Uterus (tissue), 4 donors: ENCODE data around the gene CLEC4F. TPM values are rescaled to one million over a fixed set of nuclear protein-coding genes. Genes with fewer than 3 reads are reported as not detected.

ENCODE experiments used
- DNase-seq, 2 donors: peaks; one replicate each; pipeline ENCODE4 v3.0.0-alpha.2; 2019 to 2020
- H3K27ac ChIP-seq, 2 donors: fragments of 200-600 bp; sonication (generic); 1 replicate in 1 of 2; 2 replicates in 1 of 2; pipeline ENCODE4 v1.5.1; 2016 to 2018
- H3K27me3 ChIP-seq, 2 donors: fragments of 200-600 bp; sonication (generic); one replicate each; pipeline ENCODE4 v1.5.1; 2018 to 2019; ENCODE audit warnings: control low read depth in 1 of 2
- H3K36me3 ChIP-seq, 2 donors: fragments of 200-600 bp; sonication (generic); one replicate each; pipeline ENCODE4 v1.5.1; 2019; ENCODE audit warnings: control low read depth in 1 of 2
- H3K4me1 ChIP-seq, 2 donors: fragments of 200-600 bp; sonication (generic); one replicate each; pipeline ENCODE4 v1.5.1; 2018 to 2019; ENCODE audit warnings: control low read depth in 1 of 2
- H3K4me3 ChIP-seq, 2 donors: fragments of 200-600 bp; sonication (generic); 1 replicate in 1 of 2; 2 replicates in 1 of 2; pipeline ENCODE4 v1.5.1; 2018 to 2019; ENCODE audit warnings: mild to moderate bottlenecking in 1 of 2
- H3K9me3 ChIP-seq, 2 donors: fragments of 200-600 bp; sonication (generic); one replicate each; pipeline ENCODE4 v1.5.1; 2019; ENCODE audit warnings: control low read depth in 1 of 2
- CTCF ChIP-seq, 4 experiments: fragments of 200-600 bp in 2 of 4; fragments of 450-650 bp in 2 of 4; sonication (generic) in 2 of 4; IDR thresholded peaks; one replicate each; pipeline ENCODE4 v1.5.1; 2016 to 2019; ENCODE audit warnings: antibody characterized with exemption in 4 of 4, mild to moderate bottlenecking in 2 of 4, moderate library complexity in 1 of 4
- POLR2A ChIP-seq, 2 donors: fragments of 450-650 bp; IDR thresholded peaks; one replicate each; pipeline ENCODE4 v1.6.1; 2016; ENCODE audit warnings: antibody characterized with exemption in 2 of 2, mild to moderate bottlenecking in 1 of 2, moderate library complexity in 1 of 2
- intact Hi-C: fragments of 100-400 bp; cut with DNase I; formaldehyde crosslinking; loops from one replicate; pipeline ENCODE4 v1.15.1; 2023; ENCODE audit warnings: low total_unique reads
- total RNA-seq, 4 donors: library from RNA; depleted of rRNA in 3 of 4; stranded (reverse); fragments of >200 nt in 3 of 4; gene quantifications; one replicate each; pipeline versions ENCODE4 v1.1.0 to v1.2.4, GENCODE V29; 2014 to 2023
- donor health status: DM: yes; HTN: yes; CAD: no.

Gene CLEC4F
- total RNA-seq, 4 donors from 2014 or later = 2.4 to 5.0 (median 2.6) TPM; not detected in 1

- no peaks in the 10 kb centered on the region for H3K27me3 ChIP-seq
- no peaks in the 10 kb centered on the region for H3K9me3 ChIP-seq
- no peak overlapping the region for H3K27ac ChIP-seq
- no peak overlapping the region for H3K4me3 ChIP-seq
- H3K4me1 ChIP-seq = no peaks in the 10 kb centered on the region
- no peaks in the 10 kb centered on the region for H3K36me3 ChIP-seq
- no peak for TF ChIP-seq CTCF (IDR thresholded peaks at IDR 0.05)
- TF ChIP-seq POLR2A (IDR thresholded peaks at IDR 0.05) = no peak
- DNase-seq = no peak
- intact Hi-C loops = no loop called here
Observed at GRCh38 chr2:70832386-70832785, 12.0 kb upstream of the CLEC4F start.

GRCh38 chr2:70831861-70832260 lies 11.5 kb upstream of the CLEC4F start:
- intact Hi-C loops = no loop called here
- no peak overlapping the region for H3K4me3 ChIP-seq
- H3K27ac ChIP-seq = no peak overlapping the region
- H3K27me3 ChIP-seq = no peaks in the 10 kb centered on the region
- no peak for DNase-seq
- no peaks in the 10 kb centered on the region for H3K9me3 ChIP-seq
- no peaks in the 10 kb centered on the region for H3K4me1 ChIP-seq
- TF ChIP-seq CTCF (IDR thresholded peaks at IDR 0.05) (no peak), POLR2A (IDR thresholded peaks at IDR 0.05) (no peak)
- no peaks in the 10 kb centered on the region for H3K36me3 ChIP-seq

- Histone ChIP-seq H3K4me1 (no peaks in the 10 kb centered on the region), H3K27me3 (no peaks in the 10 kb centered on the region), H3K36me3 (no peaks in the 10 kb centered on the region), H3K4me3 (no peak overlapping the region), H3K27ac (no peak overlapping the region), H3K9me3 (no peaks in the 10 kb centered on the region)
- DNase-seq = no peak
- intact Hi-C loops = no loop called here
- TF ChIP-seq POLR2A (IDR thresholded peaks at IDR 0.05) = no peak
- no peak for TF ChIP-seq CTCF (IDR thresholded peaks at IDR 0.05)
Observed at GRCh38 chr2:70830366-70830765, 10.0 kb upstream of the CLEC4F start.

- no peaks in the 10 kb centered on the region for H3K4me1 ChIP-seq
- DNase-seq = no peak
- no peak for TF ChIP-seq CTCF (IDR thresholded peaks at IDR 0.05)
- TF ChIP-seq POLR2A (IDR thresholded peaks at IDR 0.05) = no peak
- no peaks in the 10 kb centered on the region for H3K27me3 ChIP-seq
- no peaks in the 10 kb centered on the region for H3K9me3 ChIP-seq
- no peak overlapping the region for H3K4me3 ChIP-seq
- H3K36me3 ChIP-seq = no peaks in the 10 kb centered on the region
- H3K27ac ChIP-seq = no peak overlapping the region
- intact Hi-C loops = no loop called here
Observed at GRCh38 chr2:70829916-70830315, 9.5 kb upstream of the CLEC4F start.

- no peak overlapping the region for H3K27ac ChIP-seq
Observed at GRCh38 chr2:70828914-70829824, 8.8 kb upstream of the CLEC4F start.

More at GRCh38 chr2:70828914-70829824, 8.8 kb upstream of the CLEC4F start:
- TF ChIP-seq POLR2A (IDR thresholded peaks at IDR 0.05) (no peak), CTCF (IDR thresholded peaks at IDR 0.05) (no peak)
- no peaks in the 10 kb centered on the region for H3K36me3 ChIP-seq
- no peaks in the 10 kb centered on the region for H3K4me1 ChIP-seq
- no peak for DNase-seq
- H3K27me3 ChIP-seq = no peaks in the 10 kb centered on the region
- intact Hi-C loops = no loop called here
- no peaks in the 10 kb centered on the region for H3K9me3 ChIP-seq
- H3K4me3 ChIP-seq = no peak overlapping the region
